ENCODE measurements around the gene TMEM259.

The TMEM259 gene

GRCh38 chr19:1004803-1005664 is 15.9 kb downstream of the TMEM259 start:
- in situ Hi-C loops (cut with HindIII; ENCODE audit: low sequenced_read_pairs), result no loop called here

DNA sequence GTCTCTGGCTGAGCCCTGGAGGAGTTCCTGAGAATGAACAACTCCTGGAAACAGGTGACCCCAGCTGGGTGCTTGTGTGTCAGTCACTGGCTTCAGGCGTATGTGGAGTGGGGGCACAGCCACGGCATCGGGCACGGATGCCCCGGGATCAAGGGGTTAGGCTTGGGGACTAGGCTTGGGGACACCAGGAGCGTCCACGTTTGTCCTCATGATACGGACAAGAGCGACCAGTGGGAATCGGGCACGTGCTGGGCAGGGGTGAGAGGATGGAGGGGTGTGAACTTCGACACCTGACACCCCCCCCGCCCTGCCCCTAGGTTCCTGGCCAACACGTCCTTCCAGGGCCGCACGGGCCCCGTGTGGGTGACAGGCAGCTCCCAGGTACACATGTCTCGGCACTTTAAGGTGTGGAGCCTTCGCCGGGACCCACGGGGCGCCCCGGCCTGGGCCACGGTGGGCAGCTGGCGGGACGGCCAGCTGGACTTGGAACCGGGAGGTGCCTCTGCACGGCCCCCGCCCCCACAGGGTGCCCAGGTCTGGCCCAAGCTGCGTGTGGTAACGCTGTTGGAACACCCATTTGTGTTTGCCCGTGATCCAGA is 16.6 kb downstream of the TMEM259 start:
- in situ Hi-C loops (cut with HindIII; ENCODE audit: low sequenced_read_pairs), result no loop called here

DNA sequence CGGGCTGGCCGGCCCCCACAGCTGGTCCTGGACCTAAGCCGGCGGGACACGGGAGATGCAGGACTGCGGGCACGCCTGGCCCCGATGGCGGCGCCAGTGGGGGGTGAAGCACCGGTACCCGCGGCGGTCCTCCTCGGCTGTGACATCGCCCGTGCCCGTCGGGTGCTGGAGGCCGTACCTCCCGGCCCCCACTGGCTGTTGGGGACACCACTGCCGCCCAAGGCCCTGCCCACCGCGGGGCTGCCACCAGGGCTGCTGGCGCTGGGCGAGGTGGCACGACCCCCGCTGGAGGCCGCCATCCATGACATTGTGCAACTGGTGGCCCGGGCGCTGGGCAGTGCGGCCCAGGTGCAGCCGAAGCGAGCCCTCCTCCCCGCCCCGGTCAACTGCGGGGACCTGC is 17.6 kb downstream of the TMEM259 start:
- in situ Hi-C loops (cut with HindIII; ENCODE audit: low sequenced_read_pairs), result no loop called here

DNA sequence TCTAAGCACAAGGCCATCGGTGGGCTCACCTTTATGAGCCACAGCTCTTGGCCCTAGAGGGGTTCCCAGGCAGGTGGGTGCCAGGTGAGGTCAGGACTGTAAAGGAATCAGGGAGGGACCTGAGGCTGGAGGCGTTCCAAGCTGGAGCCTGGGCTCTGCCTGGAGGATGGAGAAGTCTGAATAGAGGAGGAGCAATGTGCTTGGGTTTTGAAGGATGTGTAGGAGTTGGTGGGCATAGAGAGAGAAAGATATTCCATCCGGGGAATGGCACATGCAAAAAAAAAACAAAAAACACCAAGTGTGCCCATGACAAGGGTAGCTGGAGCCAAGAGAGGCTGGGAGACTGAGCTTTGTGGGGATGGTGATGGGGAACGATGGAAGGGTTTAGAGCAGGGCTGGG is 18.3 kb downstream of the TMEM259 start:
- in situ Hi-C loops (cut with HindIII; ENCODE audit: low sequenced_read_pairs), result no loop called here

DNA sequence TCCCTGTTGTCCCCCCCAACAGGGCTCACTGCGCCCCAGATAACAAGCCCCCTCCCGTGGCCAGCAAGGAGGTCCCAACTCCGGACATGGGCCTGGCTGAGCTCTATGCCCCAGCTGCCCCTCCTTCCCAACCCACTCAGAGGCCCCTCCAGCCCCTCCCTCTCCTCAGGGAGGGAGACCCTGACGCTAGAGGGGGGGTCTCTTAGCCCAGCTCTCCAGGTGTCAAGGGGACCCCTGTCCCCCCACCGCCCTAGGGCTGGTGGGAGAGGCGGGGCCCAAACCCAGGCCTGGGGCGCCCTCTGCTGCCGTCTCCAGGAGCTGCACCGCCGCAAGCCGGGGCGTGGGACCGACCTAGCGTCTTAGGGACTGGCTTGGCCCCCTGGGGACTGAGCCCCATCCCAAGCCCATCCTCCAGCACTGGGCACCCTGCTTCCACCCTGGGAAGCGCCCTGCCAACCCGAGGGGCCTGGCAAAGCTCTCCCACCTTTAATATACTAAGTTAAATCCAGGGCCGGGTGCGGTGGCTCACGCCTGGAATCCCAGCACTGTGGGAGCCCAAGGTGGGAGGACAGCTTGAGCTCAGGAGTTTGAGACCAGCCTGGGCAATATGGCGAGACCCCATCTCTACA is 19.3 kb downstream of the TMEM259 start:
- in situ Hi-C loops (cut with HindIII; ENCODE audit: low sequenced_read_pairs), result no loop called here

DNA sequence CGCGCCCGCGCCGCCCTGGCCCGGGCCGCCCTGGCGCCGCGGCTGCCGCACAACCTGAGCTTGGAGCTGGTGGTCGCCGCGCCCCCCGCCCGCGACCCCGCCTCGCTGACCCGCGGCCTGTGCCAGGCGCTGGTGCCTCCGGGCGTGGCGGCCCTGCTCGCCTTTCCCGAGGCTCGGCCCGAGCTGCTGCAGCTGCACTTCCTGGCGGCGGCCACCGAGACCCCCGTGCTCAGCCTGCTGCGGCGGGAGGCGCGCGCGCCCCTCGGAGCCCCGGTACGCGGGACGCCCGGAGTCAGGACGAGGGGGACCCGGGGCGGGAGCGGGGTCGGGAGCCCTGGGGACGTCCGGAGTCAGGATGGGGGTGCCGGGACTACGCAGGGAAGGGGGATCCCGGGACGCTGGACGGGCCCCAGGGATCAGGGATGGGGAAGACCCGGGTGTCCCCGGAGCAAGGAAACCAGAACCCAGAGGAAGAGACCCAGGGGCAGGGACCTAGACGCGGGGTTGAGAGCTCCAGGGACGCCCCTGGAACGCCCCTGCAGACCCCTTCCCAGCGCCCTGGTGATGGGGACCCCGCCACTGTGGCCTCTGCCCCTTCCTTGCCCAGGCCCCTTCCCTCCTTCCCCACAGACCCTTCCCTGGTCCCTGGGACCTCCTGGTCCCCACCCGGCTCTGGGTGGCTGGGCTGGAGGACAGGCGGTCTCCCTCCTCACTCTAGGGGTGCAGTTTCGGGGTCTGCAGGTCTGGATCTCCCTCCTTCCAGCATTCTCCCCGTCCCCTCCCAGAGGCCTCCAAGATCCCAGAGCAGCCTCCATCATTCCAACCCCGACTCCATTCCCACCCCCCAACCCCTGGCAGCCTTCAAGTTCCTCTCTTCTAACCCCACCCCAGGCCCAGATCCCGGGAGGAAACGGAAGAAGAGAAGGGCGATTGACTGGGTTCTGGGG is 20.1 kb downstream of the TMEM259 start:
- in situ Hi-C loops (cut with HindIII; ENCODE audit: low sequenced_read_pairs), result no loop called here

DNA sequence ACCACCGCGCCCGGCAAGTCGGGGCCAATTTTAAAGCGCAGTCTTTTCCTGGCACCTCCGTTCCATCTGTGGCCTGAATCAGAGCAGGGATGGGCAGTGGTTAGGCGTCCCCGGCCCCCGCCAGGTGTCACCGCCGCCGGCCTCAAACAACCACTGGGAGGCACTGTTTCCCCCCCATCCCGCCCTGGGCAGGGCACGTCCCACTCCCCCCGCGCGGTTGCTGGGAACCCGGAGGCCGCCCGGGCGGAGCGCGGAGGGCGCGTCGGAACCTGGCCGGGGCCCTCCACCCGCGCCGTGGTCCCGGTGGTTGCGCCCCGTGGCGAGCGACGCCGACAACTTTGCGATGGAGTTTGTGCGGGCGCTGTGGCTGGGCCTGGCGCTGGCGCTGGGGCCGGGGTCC is 20.8 kb downstream of the TMEM259 start, which contains the start of gene GRIN3B:
Gene GRIN3B (plus strand): TSS at position 325 of the 400 bp plus-strand sequence. CDS start 19 bp downstream, at position 344.
- in situ Hi-C loops (cut with HindIII; ENCODE audit: low sequenced_read_pairs), result no loop called here

- in situ Hi-C loops (cut with HindIII; ENCODE audit: low sequenced_read_pairs), result no loop called here
Measured at GRCh38 chr19:999379-999719, 21.6 kb downstream of the TMEM259 start.

GRCh38 chr19:998064-998463 is 22.9 kb downstream of the TMEM259 start:
- in situ Hi-C loops (cut with HindIII; ENCODE audit: low sequenced_read_pairs), result no loop called here

- in situ Hi-C loops (cut with HindIII; ENCODE audit: low sequenced_read_pairs), result no loop called here
Measured at GRCh38 chr19:996051-996838, 24.7 kb downstream of the TMEM259 start.

GRCh38 chr19:995051-995827 is 25.7 kb downstream of the TMEM259 start:
- in situ Hi-C loops (cut with HindIII; ENCODE audit: low sequenced_read_pairs), result no loop called here

- in situ Hi-C loops (cut with HindIII; ENCODE audit: low sequenced_read_pairs), result no loop called here
Measured at GRCh38 chr19:994516-994915, 26.4 kb downstream of the TMEM259 start.

- in situ Hi-C loops (cut with HindIII; ENCODE audit: low sequenced_read_pairs), result no loop called here
Measured at GRCh38 chr19:993831-994393, 27.0 kb downstream of the TMEM259 start.

DNA sequence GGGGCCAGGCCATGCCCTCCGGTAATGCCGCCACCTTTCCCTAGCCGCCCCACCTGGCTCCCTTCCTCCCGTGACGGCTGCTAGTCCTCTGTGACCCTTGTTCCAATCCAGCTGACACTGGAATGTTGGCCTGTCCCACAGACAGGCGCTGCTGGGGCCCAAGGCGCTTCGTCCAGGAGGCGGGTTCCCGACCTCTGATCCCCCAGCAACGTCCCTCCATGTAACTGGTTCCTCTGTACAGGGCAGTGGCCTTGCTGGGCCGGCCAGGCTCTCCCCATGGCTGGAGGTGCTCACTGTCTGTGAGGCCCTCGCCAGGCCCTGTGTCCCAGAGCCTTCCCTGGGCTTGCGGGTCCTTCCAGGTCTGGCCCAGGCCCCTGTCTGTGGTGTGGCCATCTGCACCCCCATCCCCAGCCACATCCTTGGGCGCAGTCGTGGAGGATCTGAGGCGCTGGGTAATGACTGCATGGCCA is 27.5 kb downstream of the TMEM259 start:
- in situ Hi-C loops (cut with HindIII; ENCODE audit: low sequenced_read_pairs), result no loop called here

- in situ Hi-C loops (cut with HindIII; ENCODE audit: low sequenced_read_pairs), result no loop called here
Measured at GRCh38 chr19:992670-993055, 28.3 kb downstream of the TMEM259 start.

DNA sequence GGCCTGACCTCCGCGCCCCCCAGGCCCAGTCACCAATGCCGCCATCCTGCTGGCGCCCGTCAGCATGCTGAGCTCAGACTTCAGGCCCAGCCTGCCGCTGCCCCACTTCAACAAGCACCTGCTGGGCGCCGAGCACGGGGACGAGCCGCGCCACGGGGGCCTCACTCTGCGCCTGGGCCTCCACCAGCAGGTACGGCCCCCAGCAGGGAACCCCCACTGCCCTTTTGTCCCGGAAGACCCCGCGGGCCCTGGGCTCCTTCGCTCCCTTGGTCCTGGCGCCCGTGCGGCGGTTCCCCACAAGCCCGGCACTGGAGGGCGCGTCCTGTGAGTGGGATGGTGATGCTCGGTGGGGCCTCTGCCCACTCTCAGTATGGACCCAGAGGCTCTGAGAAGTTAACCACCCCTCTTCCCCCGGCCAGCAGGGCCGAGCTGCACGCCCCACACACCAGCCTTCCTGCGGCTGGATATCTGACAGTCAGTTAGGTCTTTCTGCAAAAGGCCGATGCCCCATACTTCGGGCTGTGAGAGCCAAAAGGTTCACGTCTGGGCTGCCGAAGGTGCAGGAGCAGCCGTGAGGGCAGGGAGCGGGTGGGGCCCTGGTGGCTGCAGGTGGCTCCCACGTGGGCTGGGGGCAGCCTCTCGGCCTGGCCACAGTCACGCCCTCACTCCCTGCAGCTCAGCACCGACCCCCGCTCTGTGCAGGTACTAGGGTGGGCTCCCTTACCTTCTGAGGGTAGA is 28.8 kb downstream of the TMEM259 start:
- in situ Hi-C loops (cut with HindIII; ENCODE audit: low sequenced_read_pairs), result no loop called here

DNA sequence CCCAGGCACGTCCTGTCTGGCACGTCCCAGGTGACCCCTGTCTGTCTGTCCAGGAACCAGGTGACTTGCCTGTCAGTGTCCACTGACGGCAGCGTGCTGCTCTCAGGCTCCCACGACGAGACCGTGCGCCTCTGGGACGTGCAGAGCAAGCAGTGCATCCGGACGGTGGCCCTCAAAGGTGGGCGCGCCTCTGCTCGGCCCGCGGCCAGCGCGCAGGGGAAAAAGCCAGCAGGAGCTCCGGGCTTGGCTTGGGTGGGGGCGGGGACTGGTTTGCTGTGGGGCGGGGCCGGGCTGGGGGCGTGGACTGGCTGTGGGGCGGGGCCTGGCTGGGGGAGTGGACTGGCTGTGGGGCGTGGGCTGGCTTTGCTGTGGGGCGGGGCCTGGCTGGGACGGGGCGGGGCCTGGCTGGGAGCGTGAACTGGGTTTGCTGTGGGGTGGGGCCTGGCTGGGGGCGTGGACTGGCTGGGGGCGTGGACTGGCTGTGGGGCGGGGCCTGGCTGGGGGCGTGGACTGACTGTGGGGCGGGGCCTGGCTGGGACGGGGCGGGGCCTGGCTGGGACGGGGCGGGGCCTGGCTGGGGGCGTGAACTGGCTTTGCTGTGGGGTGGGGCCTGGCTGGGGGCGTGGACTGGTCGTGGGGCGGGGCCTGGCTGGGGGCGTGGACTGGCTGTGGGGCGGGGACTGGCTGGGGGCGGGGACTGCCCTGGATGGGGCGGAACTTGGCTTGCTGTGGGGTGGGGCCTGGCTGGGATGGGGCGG is 29.6 kb downstream of the TMEM259 start:
- in situ Hi-C loops (cut with HindIII; ENCODE audit: low sequenced_read_pairs), result no loop called here

DNA sequence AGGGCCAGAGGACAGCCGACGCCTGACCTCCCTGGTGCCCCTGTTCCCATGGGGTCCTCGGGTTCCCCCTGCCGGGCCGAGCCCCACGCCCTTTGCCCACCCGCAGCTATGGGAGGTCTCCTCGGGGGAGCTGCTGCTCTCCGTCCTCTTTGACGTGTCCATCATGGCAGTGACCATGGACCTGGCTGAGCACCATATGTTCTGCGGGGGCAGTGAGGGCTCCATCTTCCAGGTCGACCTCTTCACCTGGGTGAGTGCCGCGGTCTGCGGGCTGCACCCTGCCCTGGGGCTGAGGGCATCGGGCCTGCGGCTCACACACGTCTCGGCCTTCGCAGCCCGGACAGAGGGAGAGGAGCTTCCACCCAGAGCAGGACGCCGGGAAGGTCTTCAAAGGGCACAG is 30.2 kb downstream of the TMEM259 start:
- in situ Hi-C loops (cut with HindIII; ENCODE audit: low sequenced_read_pairs), result no loop called here
